ENCODE results near the gene RERE.
"Not testable (repeated sequence)": the region's sequence is repeated elsewhere in the genome, so short reads cannot be mapped to it uniquely, and the experiment has no call there.

RERE gene

DNA sequence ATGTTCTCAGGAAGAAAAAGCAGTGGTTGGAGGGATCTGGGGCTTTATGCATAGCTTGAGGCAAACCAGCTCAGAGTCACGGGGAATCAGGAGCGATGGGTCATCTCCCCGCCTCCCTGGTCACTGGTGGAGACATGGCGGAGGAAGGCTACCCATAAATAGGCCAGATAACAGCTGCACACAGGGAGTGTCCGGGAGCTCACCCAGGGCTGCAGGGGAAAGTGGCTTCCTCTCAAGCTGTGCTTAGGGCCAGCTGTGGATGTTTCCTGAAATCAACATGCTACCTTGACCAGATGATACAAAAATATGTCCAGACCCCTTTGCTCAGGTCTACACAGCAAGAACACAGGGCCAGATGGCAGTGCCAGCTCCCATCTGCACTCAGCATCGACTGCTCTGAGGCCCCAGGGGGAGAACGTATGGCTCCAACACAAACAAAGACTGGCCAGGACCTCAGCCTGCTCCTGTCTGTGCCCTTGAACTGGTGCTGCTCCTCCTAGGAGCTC, 27.1 kb upstream of the RERE start:
- DNase-seq (ENCODE audit: low read depth, low spot score) = no peak

DNA sequence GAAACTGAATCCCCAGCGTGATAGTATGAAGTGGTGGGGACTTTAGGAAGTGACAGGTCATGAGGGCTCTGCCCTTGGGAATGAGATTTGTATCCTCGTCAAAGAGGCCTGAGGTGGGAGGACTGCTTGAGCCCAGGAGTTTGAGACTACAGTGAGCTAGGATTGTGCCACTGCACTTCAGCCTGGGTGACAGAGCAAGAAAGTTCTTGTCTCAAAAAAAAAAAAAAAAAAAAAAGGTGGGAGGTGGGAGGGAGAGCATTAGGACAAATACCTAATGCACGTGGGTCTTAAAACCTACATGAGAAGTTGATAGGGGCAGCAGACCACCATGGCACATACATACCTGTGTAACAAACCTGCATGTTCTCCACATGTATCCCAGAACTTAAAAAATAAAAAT, 24.0 kb upstream of the RERE start:
- no peak for DNase-seq (ENCODE audit: low read depth, low spot score)

DNA sequence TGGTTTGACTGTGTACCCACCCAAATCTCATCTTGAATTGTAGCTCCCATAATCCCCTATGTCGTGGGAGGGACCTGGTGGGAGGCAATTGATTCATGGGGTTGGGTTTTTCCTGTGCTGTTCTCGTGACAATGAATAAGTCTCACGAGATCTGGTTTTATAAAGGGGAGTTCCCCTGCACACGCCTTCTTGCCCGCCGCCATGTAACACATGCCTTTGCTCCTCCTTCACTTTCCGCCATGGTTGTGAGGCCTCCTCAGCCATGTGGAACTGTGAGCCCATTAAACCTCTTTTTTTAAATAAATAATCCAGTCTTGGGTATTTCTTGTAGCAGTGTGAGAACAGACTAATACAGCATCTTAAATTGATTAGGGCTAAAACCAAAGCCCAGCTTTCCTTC, 22.6 kb upstream of the RERE start:
- no peak for DNase-seq (ENCODE audit: low read depth, low spot score)

DNA sequence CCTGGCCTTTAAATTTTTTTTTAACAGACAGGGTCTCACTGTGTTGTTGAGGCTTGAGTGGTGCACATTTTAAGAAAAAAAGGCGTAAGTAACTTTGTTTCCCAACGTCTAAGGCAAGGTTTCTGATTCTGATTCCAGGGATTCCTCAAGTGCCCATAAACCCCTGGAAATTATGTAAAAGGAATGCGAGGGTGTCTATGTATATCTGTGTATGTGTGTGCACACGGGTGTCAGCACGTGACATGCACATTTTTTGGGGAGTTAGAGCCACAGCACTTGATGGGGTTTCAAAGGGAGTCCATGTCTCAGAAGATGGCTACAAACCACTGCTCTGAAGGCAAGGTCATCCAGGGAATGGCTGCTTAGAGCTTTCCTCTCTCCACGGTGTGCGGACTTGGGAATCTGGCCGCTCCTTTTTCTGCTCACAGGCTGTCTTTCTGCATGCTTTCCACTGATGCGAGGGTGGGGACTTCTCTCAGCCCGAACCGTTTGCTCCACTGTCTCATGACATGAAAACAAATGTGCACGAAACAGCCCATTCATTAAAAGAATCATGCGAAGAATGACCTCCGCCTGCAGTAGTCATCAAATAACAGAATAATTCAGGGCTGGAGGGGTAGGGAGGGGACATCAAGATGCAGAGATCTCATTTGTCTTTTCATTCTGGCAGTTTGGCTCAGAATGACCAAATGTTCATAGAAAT, 18.7 kb upstream of the RERE start:
- DNase-seq (ENCODE audit: low read depth, low spot score) = no peak

DNA sequence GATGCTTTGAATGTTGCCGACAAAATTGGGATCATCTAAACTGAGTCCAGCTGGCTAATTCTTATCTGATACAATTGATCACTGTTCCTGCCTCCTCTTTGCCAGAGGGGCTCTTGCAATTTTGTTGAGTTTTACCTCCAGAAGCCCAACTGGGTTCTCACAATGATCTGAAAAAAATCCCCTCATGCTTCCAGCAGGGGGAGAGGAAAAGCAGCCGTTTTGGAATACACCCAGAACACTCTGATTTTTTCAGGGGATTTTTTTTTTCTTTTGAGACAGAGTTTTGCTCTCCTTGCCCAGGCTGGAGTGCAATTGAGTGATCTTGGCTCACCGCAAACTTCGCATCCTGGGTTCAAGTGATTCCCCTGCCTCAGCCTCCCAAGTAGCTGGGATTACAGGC, 13.9 kb upstream of the RERE start:
- DNase-seq (ENCODE audit: low read depth, low spot score) = no peak

DNA sequence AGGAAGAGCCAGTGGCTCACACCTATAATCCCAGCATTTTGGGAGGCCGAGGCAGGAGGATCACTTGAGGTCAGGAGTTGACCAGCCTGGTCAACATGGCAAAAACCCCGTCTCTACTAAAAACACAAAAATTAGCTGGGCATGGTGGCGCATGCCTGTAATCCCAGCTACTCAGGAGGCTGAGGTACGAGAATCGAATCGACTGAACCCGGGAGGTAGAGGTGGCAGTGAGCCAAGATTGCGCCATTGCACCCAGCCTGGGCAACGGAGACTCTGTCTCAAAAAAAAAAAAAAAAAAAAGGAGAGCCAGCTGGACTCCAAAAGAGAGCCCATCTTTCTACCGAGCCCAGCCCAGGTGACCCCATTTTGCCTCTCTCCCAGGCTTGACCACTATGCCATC, 13.3 kb upstream of the RERE start:
- not testable (repeated sequence) for DNase-seq (ENCODE audit: low read depth, low spot score)

DNA sequence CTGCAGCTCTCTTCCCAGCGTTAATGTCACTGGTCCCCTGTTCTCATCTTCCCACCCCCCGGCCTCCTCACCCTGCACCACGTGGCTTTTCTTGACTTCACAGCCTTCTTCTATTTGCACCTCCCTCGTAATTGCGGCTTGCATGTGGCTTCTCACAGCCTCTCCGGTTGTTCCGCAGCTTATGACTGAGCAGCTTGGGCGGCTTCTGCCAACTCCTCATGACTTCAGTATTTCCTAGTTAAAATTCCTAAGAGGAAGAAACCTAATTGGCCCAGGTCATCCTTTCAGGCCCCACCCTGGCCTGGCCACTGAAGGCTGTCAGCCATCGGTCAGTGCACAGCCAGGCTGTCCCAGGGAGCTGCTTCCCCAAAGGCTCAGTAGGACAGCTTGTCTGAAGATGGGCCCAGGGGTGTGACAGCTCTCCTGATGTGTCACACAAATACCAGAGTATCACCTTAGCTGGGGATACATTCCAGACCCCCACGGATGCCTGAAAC, 8.6 kb upstream of the RERE start:
- DNase-seq (ENCODE audit: low read depth, low spot score) = no peak

DNA sequence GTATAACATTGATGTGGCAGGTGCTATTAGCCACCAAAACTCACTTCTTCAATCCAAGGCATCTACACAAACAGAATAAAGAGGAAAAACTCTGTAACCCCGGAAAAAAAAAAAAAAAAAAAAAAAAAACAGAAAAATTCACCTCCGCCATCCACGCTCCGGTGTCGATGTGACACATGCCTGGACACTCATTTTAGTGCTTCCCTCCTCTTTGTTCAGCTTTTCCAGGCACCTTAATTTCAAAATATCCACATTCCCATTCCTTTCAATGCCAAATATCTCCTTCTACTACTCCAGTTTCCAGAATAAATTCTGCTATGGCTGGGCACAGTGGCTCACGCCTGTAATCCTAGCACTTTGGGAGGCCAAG, 5.8 kb upstream of the RERE start:
- no peak for DNase-seq (ENCODE audit: low read depth, low spot score)

DNA sequence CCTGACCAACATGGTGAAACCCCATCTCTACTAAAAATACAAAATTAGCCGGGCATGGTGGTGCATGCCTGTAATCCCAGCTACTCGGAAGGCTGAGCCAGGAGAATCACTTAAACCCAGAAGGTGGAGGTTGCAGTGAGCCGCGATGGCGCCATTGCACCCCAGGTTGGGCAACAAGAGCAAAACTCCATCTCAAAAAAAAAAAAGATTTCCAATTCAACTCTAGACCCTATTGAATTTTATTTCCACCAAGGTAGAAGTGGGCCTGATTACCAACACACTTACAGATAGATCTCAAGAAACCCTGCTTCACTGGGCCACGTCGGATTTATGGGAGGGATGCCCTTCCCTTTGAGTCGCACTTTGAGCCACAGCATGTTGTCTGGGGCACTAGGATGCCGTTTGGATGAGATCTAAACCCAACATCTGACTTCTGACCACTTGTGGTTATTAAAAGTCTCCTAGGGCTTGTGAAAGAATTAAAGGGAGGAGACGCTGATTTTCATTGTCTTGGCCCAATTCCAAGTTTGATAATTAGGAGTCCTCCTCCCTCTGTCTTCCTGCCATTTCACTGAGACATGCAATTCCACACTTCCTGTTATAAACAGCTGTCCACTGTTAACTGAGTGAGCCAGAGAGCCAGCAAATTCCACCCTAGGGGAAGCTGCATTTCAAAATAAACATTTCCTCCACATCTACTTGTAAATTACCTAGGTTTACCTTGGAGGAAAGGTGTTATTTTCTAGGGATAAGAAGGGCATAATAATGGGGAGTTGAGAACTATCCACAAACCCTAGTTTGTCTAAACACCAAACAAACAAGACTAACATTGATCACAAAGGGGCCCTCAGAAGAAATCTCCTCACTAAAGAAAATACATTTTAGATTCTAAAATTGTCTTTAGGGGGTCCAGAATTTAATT, 5.2 kb upstream of the RERE start:
- DNase-seq (ENCODE audit: low read depth, low spot score) = no peak

DNA sequence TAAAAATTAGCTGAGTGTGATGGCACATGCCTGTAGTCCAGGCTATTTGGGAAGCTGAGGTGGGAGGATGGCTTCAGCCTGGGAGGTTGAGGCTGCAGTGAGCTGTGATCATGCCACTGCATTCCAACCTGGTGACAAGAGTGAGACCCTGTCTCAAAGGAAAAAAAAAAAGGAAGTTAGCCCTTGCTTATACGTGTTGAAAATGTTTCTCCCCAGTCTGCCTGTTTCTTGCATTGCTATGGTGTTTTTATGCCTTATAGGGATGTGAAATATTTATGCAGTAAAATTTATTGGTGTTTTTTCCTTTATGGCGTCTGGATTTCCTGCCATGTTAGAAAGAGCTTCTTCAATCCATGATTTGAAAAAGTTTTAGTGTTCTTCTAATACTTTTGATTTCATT, 3.6 kb upstream of the RERE start:
- DNase-seq (ENCODE audit: low read depth, low spot score) = no peak

DNA sequence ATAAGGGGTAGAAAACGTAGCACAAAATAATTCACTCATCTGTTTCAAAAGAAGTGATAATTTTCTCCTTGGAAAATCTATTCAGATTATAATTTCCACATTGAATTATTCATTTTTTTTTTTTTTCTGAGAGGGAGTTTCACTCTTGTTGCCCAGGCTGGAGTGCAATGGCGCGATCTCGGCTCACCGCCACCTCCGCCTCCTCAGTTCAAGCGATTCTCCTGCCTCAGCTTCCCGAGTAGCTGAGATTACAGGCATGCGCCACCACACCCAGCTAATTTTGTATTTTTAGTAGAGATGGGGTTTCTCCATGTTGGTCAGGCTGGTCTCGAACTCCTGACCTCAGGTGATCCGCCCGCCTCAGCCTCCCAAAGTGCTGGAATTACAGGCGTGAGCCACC, 1.3 kb upstream of the RERE start:
- not testable (repeated sequence) for DNase-seq (ENCODE audit: low read depth, low spot score)

DNA sequence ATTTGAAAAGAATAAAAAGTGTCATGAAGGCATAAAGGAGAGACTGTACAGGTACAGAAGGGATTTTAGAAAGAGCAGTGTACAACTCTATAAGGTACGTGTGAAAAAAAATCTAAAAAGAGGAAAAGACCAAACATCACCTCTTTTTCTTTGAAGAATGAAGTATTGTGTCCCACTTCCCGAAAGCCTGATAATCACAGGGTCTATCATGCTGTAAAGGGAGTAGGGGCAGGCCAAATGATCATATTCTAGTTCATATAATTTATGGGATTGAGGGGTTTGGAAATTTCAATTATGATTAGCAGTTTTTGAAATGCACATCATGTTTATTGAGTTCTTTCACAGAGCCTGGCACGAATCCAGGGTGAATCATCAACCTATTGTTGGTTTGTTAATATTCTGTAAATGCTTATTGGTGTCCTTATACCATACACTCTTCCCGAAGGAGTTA, 910 bp upstream of the RERE start:
- no peak for DNase-seq (ENCODE audit: low read depth, low spot score)

DNA sequence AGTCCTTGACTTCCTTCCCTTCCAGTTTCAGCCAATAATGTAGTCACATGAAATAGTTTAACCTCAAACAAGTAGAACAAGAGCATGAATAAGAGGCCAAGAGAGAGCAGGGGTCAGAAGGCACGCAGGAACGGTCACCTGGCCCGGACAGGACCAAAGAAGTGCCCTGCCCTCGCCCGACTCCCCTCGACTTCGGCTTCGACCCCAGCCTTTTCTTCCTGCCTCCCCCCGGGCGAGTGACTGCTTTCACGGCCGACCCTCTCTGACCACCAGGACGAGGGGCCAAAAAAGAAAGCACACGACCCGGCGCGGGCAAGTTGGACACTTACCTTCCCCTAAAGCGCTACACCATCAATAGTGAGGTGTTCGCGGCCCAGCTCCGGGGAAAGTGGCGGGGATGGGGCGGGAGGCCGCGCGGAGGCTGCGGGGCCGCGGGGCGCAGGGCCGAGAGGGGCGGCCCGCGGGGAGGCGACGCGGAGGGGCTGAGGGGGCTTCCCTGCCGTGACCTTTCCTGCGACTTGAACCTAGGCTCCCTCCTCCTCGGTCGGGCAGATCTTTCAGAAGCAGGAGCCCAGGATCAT, 519 bp downstream of the RERE start:
- no peak for DNase-seq (ENCODE audit: low read depth, low spot score)

DNA sequence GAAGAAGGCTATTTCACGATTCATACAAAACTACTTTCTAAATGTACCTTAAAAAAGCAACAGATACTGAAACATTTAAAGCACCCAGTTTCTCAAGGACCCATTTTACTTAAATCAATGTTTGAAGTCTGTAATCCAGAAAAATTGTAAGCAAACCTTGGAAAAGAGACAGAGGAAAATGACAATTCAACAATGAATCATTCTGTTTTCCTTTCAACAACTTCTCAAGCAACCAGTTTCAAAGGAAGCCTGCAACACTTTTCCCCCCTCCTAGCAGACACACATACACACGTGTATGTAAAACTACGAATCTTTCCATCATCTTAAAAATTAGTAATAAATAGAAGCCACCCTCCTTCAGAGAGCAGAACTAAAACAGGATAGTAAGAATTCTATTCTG, 1.2 kb downstream of the RERE start:
- DNase-seq (ENCODE audit: low read depth, low spot score) = no peak

DNA sequence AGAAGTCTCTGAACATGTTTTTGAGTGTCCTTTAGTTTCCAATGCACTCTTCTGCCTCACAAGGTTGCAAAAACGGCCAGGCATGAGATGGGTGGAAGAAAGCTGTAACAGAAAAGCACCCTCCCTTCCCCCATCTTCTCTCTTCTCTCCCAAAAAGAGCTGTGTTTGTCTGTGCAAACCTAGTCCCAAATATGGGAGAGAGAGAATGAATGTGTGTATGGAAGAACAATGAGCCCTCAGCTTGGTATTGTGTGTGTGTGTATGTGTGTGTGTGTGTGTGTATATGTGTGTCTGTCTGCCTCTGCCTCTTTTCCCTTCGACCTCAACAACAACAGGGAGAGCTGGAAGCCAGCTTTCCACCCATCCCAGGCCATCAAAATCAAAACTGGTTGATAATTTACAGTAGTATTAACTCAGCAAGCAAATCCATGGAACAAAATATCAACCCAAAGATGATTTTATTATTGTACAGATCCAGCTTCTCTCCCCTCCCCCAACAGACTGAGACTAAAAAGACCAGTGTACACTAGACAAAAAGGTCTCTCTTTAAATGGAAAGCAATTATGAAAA, 1.8 kb downstream of the RERE start:
- DNase-seq (ENCODE audit: low read depth, low spot score) = no peak

DNA sequence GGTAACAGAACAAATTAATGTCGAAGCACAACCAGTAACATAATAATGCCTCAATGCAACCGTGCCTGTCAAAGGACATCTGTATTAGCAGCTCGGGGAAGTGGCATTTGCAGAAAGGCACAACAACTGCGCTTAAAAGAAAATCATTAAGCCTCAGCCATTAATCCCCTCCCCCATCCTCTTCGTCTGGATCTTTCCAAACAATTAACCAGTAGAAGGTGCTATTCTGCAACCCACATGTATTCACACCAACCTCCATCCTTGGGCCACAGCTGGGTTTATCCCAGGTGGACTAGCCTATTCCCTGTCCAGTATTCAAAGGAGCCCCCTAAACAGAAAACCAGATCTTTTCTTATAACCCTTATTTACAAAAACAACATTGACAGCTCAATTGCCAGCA, 2.6 kb downstream of the RERE start:
- DNase-seq (ENCODE audit: low read depth, low spot score) = no peak

DNA sequence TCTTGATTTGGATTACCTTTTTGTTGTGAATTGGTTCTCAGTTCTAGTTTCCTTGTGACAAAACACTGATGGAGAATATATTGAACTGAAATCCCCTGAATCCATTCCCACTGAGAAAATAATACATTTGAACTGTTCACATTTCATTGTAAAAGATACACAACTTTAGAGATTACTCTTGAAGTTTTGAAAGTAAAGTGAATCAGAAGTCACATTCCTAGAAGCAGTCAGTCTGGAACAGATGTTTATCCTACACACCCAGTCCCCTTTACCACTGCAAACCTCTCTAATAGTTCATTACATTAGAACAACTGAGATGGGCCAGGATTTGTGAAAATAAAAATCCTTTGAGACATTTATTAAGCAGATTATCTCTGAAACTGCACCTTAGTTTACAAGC, 3.4 kb downstream of the RERE start:
- DNase-seq (ENCODE audit: low read depth, low spot score) = no peak

DNA sequence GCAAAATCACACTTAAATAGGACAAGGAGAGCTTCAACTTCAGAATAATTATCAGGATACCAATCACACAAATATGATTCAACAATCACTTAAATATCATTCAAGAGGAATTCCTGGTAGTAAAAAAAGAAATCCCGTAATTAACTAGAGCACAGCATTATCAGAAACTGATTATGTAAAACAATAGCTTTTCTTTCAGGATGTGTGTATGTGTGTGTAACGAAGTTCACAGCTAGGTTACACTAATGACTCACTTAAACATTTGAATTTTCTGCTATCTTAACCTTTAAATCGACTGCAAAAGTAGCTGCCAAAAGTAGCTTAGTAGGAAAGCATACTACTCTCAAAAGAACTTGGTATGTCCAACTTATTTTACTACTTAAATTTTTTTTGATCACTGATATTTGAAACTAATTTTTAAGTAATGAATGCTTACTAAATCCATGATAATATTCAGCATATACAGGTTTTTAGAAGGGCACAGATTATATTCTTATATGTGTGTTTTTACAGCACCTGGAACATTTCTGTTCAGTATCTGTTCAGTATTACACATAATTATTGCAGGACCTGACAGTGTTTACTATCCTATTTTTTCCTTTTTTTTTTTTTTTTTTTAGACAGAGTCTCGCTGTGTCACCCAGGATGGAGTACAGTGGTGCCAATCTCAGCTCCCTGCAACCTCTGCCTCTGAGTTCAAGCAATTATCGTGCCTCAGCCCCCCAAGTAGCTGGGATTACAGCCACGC, 4.2 kb downstream of the RERE start:
- no peak for DNase-seq (ENCODE audit: low read depth, low spot score)

DNA sequence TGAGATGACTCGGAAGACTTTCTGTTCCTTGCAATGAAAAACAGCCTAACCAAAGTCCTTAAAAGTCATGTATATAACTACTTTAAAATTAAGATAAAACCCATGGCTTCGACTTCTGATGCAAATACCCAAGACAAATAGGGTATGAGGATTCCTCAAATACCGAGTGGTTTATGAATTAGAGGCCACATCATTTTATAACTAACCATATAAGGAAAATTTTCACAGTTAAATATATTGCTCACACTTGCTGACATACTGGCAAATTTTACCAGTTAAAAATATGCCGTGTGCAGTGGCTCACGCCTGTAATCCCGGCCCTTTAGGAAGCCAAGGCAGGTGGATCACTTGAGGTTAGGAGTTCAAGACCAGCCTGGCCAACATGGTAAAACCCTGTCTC, 5.4 kb downstream of the RERE start:
- DNase-seq (ENCODE audit: low read depth, low spot score) = no peak

DNA sequence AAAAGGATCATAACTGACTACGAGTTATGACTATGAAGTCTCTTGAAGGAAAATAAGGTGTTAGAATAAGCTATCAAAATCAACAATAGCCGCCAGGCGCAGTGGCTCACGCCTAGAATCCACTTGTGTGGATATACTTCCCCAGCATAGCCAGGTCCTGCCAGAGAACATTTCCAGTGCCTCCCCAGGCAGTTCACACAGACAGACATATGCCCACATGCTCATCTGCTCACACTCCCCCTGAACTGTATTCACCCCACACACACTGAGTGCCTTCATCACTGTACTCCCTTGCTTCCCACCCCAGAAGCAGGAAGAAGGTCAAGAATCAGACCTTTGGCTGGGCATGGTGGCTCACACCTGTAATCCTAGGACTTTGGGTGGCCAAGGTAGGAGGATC, 6.5 kb downstream of the RERE start:
- DNase-seq (ENCODE audit: low read depth, low spot score) = no peak

DNA sequence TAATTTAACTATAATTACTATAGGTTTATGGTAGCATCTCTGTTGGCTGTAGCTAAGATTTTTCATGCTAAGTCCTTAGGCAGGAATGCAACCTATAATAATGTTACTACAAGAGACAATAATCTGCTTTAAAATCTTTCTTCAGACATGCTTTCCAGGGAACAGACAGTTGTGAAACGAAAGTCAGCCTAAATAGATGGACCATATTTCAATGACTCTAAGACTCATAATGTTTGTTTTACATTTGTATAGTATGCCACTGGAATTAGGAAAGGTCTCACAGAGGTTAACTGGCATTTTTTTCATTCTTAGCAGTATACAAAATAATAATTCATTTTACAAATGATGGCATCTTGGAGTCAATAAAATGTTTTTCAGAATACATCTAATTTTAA, 8.1 kb downstream of the RERE start:
- DNase-seq (ENCODE audit: low read depth, low spot score) = no peak

All from iPS DF 19.7 (cell line).